Fibroblast of villous mesenchyme (primary cell): ENCODE results near the gene FLNC. TPM values are rescaled to one million over a fixed set of nuclear protein-coding genes. Genes with fewer than 3 reads are reported as not detected.

Experiments used
- DNase-seq: peaks from one replicate; pipeline ENCODE4 v3.0.0-alpha.2; 2010; ENCODE audit warnings: low read depth
- H3K4me3 ChIP-seq: 2 replicates; pipeline ENCODE4 v1.5.1; 2011; ENCODE audit warnings: low read depth, mild to moderate bottlenecking, low read length
- total RNA-seq: library from RNA; depleted of rRNA; stranded (reverse); fragments of >200 nt; gene quantifications from 2 replicates; pipeline ENCODE4 v1.2.3, GENCODE V29; 2012
- TF ChIP-seq, protein P1 (sequence below): IDR thresholded peaks from 2 replicates; pipeline ENCODE4 v1.5.1; 2012; ENCODE audit warnings: low read depth, mild to moderate bottlenecking, low read length; ENCODE audit not compliant: insufficient read depth

Gene FLNC
- total RNA-seq, 1 donor = 185 TPM

DNA sequence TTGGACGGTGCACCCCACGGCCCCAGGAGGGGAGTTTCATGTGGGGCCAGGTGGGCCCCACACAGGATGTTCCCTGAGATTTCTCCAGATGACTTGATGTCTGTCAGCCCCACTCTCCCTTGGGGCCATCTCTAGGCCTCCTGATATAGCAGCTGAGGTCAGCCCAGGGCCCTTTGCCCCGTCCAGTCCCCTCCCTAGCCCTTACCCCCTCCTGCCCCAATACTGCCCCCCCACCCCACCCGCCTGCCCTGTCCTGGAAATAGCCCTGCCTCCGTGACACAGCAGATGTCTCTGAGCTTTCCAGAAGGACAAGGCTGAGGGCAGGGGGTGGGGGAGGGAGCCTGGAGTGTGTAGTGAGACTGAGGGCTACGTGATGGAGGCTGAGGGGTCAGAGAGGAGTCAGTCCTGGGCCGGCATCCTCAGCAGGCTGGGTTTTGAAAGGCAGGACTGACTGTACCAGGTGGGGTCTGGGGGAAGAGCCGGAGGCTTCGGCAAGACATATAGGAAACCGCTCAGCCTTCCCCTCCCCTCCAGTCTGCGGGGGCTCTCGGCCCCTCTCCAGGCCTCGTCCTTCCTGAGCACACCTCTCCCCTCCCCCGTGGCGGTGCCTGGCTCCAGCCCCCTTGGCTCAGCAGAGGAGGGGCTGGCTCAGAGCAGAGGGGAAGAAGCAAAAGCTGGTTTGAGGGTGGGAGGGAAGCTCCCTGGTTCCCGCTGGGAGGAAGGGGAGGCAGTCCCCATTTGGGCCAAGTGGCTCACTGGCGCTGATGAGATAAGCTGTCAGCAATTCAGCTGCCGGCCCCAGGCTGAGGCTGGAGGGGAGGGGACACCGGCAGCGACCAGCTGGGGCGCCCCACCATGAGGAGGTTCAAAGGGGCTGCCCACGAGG, 2.0 kb downstream of the FLNC start:
- TF ChIP-seq, protein P1, sequence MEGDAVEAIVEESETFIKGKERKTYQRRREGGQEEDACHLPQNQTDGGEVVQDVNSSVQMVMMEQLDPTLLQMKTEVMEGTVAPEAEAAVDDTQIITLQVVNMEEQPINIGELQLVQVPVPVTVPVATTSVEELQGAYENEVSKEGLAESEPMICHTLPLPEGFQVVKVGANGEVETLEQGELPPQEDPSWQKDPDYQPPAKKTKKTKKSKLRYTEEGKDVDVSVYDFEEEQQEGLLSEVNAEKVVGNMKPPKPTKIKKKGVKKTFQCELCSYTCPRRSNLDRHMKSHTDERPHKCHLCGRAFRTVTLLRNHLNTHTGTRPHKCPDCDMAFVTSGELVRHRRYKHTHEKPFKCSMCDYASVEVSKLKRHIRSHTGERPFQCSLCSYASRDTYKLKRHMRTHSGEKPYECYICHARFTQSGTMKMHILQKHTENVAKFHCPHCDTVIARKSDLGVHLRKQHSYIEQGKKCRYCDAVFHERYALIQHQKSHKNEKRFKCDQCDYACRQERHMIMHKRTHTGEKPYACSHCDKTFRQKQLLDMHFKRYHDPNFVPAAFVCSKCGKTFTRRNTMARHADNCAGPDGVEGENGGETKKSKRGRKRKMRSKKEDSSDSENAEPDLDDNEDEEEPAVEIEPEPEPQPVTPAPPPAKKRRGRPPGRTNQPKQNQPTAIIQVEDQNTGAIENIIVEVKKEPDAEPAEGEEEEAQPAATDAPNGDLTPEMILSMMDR = no peak

DNA sequence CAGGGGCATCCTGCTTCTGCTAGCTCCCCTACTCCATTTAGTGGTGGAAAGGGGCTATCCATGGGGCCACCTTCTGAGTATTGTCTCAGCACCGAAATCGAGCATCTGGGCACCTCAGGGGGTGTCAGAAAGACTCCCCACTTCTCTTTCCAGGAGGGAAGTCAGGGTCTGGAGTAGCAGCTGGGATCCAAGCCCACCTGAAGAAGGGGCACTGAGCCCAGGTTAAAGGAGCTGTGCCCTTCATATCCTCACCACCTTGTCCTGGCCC, 2.6 kb downstream of the FLNC start:
- peak overlapping the region; percentile 78 for H3K4me3 ChIP-seq
- no peak for DNase-seq
- TF ChIP-seq, protein P1 = no peak

More for the DNA sequence above, 2.0 kb downstream of the FLNC start:
- DNase-seq = peak; percentile 31
- H3K4me3 ChIP-seq = peak overlapping the region; percentile 78

DNA sequence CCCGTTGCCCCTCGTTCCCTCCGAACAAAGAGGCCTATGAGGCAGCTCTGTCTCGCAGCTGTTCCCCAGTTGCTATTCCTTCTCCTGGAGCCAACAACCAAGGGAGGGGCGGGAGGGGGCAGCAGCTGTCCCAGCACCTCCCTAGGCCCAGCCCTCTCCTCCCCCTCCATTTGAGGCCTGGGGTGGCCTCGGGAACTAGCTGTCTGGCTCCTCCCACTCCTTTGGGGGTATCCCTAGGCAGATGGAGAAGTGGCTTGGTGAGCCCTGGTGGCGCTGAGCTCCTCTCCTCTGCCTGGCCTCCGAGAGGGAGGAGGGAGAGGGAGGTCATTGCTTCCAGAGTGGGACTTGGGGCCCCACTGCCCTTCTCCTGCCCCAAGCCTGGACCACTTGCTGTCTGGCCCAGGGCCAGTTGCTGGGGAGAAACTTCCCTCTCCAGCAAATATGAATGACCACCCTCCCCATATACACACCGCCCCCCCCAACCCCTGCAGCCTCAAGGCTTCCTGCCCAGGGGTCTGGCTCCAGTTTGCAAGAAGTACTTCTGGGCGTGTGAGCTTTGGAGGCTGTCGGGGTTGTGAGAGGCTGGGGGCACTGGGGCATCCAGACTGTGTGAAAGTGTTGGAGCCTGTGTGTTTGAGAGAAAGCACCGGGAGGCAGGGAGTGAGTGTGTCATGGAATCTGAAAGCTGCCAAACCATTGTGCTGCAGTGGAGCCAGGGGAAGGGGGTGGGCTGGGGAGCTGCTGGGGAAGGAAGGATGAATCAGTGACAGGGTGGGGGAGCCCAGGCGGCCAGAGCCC, 3.1 kb downstream of the FLNC start:
- TF ChIP-seq, protein P1 = no peak
- DNase-seq = peak; percentile 60
- H3K4me3 ChIP-seq = peak overlapping the region; percentile 78

DNA sequence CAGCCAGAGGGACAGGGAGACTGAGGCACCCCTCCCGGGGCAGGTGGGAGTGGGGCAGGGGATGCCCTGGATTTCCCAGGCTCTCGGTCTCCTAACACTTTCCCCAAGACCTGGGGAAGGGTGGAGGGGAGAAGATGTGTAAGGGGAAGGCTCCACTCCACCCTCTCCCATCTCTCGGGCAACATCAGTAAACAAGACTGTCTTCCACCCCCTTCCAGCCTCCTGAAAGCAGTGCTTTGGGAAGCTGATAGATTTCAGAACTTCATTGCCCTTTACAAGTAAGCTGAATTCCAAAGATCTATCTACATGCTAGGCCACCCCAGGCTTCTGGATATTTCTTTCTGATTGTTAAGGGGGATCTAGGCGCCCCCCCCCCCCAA, 3.7 kb downstream of the FLNC start:
- no peak overlapping the region for H3K4me3 ChIP-seq
- TF ChIP-seq, protein P1 = no peak
- DNase-seq = peak; percentile 34

DNA sequence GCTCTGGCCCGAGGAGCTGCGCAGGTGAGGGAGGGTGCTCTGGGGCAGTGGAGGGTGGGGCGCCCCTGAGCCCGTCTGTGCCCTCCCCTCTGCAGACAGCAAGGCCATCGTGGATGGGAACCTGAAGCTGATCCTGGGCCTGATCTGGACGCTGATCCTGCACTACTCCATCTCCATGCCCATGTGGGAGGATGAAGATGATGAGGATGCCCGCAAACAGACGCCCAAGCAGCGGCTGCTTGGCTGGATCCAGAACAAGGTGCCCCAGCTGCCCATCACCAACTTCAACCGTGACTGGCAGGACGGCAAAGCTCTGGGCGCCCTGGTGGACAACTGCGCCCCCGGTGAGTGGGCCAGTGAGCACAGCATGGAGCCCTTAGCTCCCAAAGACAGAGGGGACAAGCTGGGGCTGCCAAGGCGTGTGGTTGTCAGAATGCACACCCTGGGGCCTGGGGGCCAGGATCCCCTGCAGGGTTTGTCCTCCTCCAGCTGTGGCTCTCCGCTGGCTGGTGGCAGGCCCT, 5.1 kb downstream of the FLNC start:
- TF ChIP-seq, protein P1 = no peak
- H3K4me3 ChIP-seq = no peak overlapping the region
- DNase-seq = no peak

DNA sequence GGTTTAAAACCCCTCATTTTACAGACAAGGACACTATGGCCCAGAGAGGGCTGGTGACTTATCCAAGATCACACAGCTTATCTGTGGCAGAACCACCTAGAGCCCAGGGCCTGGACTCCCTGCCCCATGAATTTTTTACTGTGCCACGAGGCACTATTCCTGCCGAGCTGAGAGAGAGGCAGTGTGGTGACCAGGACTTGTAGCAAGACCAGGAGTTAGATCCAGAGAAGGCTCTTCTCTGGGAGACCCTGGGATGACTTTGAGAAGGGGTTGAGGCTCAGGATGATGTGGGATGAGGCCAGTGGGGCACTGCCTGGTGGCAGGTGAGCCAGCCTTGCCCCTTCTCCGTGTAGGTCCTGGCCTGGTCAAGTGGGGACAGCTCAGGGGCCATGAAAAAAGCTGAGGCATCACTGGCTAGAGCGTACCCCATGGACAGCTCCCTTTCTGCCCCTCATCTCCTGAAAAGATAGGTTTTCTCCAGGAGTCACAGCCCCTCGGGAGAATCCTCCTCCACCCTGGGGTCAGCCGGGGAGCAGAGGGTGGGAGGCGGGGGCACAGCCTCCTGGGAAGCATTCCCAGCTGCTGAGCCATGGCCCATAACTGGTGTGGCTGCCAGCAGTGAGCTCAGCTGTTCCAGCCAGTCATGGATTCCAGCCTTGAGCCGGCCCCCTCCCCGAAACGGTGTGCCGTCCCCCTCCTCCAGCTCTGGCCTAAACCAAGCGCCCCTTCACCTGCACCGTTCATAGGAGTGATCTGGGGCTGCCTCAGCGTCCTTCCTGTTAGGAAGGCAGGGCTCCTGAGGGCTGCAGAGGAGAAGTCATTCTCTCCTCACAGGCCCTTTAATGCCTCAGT, 5.8 kb downstream of the FLNC start:
- no peak overlapping the region for H3K4me3 ChIP-seq
- no peak for DNase-seq
- TF ChIP-seq, protein P1 = no peak
